T47D (cell line): ENCODE data around the gene FAM13A.
A peak's percentile ranks its signal among the peaks of the same experiment; 100 is the strongest.
"Not testable (repeated sequence)": the region's sequence is repeated elsewhere in the genome, so short reads cannot be mapped to it uniquely, and the experiment has no call there.

ENCODE experiments used
- DNase-seq, 2 experiments: peaks; one replicate each; pipeline versions ENCODE4 v3.0.0 to v3.0.0-alpha.2; 2011 to 2012; ENCODE audit warnings: low read depth in 1 of 2, low spot score in 1 of 2
- JUND ChIP-seq: IDR thresholded peaks from 2 replicates; pipeline ENCODE4 v1.6.1; 2012; ENCODE audit warnings: low read depth
- in situ Hi-C: cut with HindIII; loops from 2 replicates; pipeline ENCODE4 v1.10.0; 2016; ENCODE audit warnings: low sequenced_read_pairs, low pct_unique_long_range_greater_than_20kb

FAM13A gene

GRCh38 chr4:88858752-88859151 is 198.2 kb downstream of the FAM13A start:
- no peak for DNase-seq
- in situ Hi-C loops = no loop called here
- TF ChIP-seq JUND = no peak

DNA sequence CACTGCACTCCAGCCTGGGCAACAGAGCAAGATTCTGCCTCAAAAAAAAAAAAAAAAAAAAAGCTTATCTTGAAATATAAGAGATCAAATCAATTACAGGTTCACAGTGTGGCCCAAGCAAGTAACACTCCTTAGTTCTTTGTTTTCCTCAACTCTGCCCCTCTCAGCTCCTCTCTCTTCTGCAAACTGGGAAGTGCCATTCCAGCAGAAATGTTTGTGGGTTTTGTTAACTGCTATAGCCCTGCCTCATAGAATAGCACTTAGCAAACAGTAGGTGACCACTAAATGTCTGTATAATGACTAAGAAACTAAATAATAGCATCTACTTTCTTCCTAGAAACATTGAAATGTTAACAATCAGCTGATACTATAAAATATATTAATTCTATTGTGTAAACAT is 199.4 kb downstream of the FAM13A start:
- in situ Hi-C loops = no loop called here
- DNase-seq = no peak
- no peak for TF ChIP-seq JUND

DNA sequence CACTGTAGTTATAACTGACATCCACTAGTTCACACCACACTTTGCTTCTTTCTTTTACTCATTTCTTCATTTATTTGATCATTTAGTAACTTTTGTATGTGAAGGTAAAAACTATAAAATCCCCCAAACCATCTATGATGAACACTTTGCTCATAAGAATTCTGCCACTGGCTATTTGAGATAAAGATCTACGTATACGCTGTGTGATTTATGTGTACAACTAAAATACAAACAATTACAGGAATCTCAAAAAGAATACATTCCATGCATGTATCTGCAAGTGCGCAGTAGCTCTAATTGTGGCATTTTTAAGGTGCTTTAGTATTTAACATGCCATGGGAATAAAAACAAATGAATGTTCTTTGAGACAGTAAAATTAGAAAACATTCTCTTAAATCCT is 202.5 kb downstream of the FAM13A start:
- in situ Hi-C loops = no loop called here

GRCh38 chr4:88853583-88853982 is 203.4 kb downstream of the FAM13A start:
- in situ Hi-C loops = not testable (repeated sequence)

More for the DNA sequence above, 202.5 kb downstream of the FAM13A start:
- TF ChIP-seq JUND = no peak
- DNase-seq = no peak

DNA sequence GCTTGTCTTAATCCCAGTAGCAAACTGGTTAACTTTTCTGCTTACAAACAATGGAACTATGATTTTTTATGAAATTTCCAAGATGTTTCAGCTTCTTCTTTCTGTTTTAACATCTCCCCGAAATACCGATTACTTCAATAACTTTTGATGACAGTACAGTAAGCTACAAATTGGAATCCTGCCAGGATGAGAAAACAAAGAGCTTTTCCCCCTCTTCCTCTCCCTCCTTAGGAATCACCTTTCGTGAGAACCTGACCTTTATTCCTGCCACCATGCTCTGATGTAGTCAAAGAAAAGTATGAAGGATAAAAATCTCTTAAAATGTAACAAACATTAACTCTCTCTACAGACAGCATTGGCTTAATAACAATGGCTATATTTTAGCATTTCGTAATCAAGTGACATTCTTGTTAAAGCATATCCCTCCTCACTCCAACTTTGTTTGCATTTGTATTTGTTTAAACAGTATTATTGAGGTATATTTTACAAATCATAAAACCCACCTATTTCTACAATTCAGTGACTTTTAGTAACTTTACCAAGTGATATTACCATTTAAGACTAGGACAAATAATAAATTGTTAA is 210.7 kb downstream of the FAM13A start:
- TF ChIP-seq JUND = no peak
- in situ Hi-C loops = no loop called here
- DNase-seq = no peak

More at GRCh38 chr4:88853583-88853982, 203.4 kb downstream of the FAM13A start:
- not testable (repeated sequence) for DNase-seq

- DNase-seq = peak; percentile 10 to 37
- in situ Hi-C loops = no loop called here
- TF ChIP-seq JUND = no peak
These were observed 213.8 kb downstream of the FAM13A start for GRCh38 chr4:88843067-88843685.

DNA sequence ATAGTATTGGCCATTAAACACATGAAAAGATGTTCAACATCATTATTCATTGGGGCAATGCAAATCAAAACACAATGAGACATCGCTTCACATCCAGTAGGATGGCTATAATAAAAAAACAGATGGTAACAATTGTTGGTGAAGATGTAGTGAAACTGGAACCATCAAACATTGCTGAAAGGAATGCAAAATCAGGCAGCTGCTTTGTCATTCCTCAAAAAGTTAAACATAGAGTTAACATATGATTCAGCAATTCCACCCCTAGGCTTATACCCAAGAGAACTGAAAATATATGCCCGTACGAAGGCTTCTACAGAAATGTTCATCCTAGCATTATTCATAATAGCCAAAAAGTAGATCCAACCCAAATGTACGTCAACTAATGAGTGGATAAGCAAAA is 215.3 kb downstream of the FAM13A start:
- TF ChIP-seq JUND = no peak
- in situ Hi-C loops = no loop called here
- no peak for DNase-seq

DNA sequence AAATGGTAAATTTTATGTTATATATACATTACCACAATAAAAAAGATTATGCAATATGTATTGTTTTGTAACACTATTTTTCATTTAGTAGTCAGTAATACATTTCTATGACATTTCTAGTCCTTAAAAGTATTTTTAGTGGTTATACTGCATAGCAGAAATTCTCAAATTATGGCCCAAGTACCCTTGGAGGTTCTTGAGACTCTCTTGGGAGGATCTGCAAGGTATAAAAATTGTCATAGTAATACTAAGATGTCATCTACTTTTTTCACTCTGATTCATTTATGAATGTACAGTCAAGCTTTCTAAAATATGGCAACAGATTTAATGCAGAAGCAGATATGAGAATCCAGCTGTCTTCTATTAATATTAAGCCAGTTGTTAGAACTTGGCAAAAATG is 220.8 kb downstream of the FAM13A start:
- TF ChIP-seq JUND = no peak
- in situ Hi-C loops = no loop called here
- DNase-seq = no peak

DNA sequence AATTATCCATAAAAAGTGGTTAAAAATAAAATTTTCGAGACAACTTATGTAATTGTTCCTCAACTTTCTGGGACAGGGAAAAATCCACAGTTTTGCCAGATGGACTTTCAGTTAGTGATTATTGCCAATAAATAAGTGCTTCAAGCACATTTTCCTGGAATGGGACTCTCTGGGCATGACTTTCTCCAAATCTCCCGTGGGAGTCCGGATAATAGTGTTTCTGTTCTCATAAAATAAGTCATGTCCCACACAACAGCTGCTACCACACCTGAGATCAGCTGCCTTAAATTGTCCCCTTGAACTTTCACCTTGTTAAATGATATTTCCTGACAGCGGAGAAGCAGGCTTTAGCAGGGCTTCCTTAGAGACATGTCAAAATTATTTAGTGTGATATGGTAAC is 226.0 kb downstream of the FAM13A start:
- no peak for DNase-seq
- in situ Hi-C loops = no loop called here
- TF ChIP-seq JUND = no peak

DNA sequence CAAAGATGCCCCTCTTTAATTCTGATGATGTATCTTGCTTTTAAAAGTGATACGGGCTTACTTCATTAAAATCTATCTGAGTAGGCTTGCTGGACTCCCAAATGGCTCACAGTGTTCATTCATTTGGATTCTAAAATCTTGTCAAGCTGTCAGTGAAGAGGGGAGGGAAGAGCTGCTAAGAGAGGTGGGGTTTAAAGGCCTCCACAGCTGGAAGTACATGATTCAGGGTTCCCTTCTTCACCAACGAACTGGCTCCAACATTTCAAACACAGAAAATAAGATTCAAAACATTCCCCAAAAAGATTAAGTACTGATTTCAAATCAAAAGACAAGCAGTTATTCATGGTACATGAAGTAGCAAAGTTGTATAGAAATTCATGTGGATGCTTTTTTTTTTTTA is 226.4 kb downstream of the FAM13A start:
- no peak for TF ChIP-seq JUND
- in situ Hi-C loops = no loop called here
- DNase-seq = no peak

GRCh38 chr4:88828842-88829571 is 228.0 kb downstream of the FAM13A start:
- in situ Hi-C loops = no loop called here
- TF ChIP-seq JUND = no peak
- DNase-seq = no peak

GRCh38 chr4:88827442-88827841 is 229.5 kb downstream of the FAM13A start:
- no peak for DNase-seq
- in situ Hi-C loops = no loop called here
- no peak for TF ChIP-seq JUND

- in situ Hi-C loops = no loop called here
- TF ChIP-seq JUND = no peak
- DNase-seq = no peak
These were observed 230.2 kb downstream of the FAM13A start for GRCh38 chr4:88826771-88827170.
